Kidney (tissue), 14 donors: ENCODE measurements around the gene P4HB. TPM values are rescaled to one million over a fixed set of nuclear protein-coding genes. Genes with fewer than 3 reads are reported as not detected.

Experiments used
- DNase-seq, 5 donors: peaks; one replicate each; pipeline ENCODE4 v3.0.0-alpha.2; 2013 to 2020
- FAIRE-seq: peaks from 2 replicates; lab custom pipeline; 2012; peaks lifted over from hg19 to GRCh38; lab: Jason Lieb, UNC
- H3K27ac ChIP-seq, 2 donors: one replicate each; pipeline ENCODE4 v1.7.0; 2013; ENCODE audit warnings: low read depth in 2 of 2, low read length in 2 of 2, inconsistent platforms in 1 of 2
- H3K27me3 ChIP-seq: one replicate; pipeline ENCODE4 v1.7.1; 2013; ENCODE audit warnings: low read length, inconsistent platforms; ENCODE audit not compliant: control insufficient read depth, insufficient read depth
- H3K36me3 ChIP-seq, 3 donors: one replicate each; pipeline versions ENCODE4 v1.7.0 to v1.7.1; 2013; ENCODE audit warnings: low read length in 3 of 3, control low read depth in 1 of 3, inconsistent platforms in 1 of 3; ENCODE audit not compliant: insufficient read depth in 3 of 3, control insufficient read depth in 2 of 3
- H3K4me1 ChIP-seq, 3 donors: one replicate each; pipeline versions ENCODE4 v1.7.0 to v1.7.1; 2013; ENCODE audit warnings: low read length in 3 of 3, inconsistent platforms in 1 of 3, low read depth in 1 of 3; ENCODE audit not compliant: control insufficient read depth in 2 of 3, insufficient read depth in 2 of 3
- H3K4me3 ChIP-seq, 3 donors: one replicate each; pipeline versions ENCODE4 v1.7.0 to v1.8.1; 2013; ENCODE audit warnings: low read length in 3 of 3, control low read depth in 1 of 3, inconsistent platforms in 1 of 3
- H3K9ac ChIP-seq, 3 donors: one replicate each; pipeline versions ENCODE4 v1.7.0 to v1.7.1; 2013; ENCODE audit warnings: low read length in 3 of 3, control low read depth in 1 of 3, inconsistent platforms in 1 of 3
- H3K9me3 ChIP-seq, 3 donors: one replicate each; pipeline versions ENCODE4 v1.7.0 to v1.7.1; 2013; ENCODE audit warnings: low read length in 3 of 3, control low read depth in 1 of 3, inconsistent platforms in 1 of 3; ENCODE audit not compliant: control insufficient read depth in 2 of 3, insufficient read depth in 1 of 3
- CTCF ChIP-seq: IDR thresholded peaks from 3 replicates; pipeline ENCODE4 v1.5.1; 2012; ENCODE audit warnings: mild to moderate bottlenecking, moderate library complexity, borderline replicate concordance; ENCODE audit not compliant: insufficient read depth; ENCODE audit errors: extremely low read depth
- intact Hi-C: fragments of 100-400 bp; cut with DNase I; formaldehyde crosslinking; loops from one replicate; pipeline ENCODE4 v1.11.1; 2022
- polyA plus RNA-seq: library from polyadenylated mRNA; stranded (reverse); fragments of 350-450 nt; fragmentation: Illumina TruSeq; extraction: RNeasy Lipid Tissue Mini Kit (QIAGEN cat#74804); gene quantifications from one replicate; pipeline ENCODE4 v1.2.3, GENCODE V29; 2014; ENCODE audit warnings: low read depth, low replicate concordance; ENCODE audit not compliant: insufficient read depth
- total RNA-seq: library from RNA; stranded (reverse); fragmentation: NEBNext Ultra II Directional; extraction: Animal tissue kit (Norgen Biotek cat#: 25700); gene quantifications from one replicate; pipeline ENCODE4 v1.2.1, GENCODE V29; 2021
- donor health status: control.
- donor health status: control.
- donor health status: control.
- donor health status: control.
- donor health status: control.
- donor health status: DM: yes; HTN: yes; CAD: no.
- donor health status: Normal renal cell carcinoma (clear cell type).

The P4HB gene
- total and polyA plus RNA-seq, 2 donors from 2014 or later, result 411 to 482 TPM

GRCh38 chr17:81888988-81889595 lies 28.8 kb upstream of the P4HB start:
- Histone ChIP-seq H3K4me3 (no peak overlapping the region), H3K9ac (no peak overlapping the region), H3K27me3 (no peaks in the 10 kb centered on the region), H3K9me3 (no peaks in the 10 kb centered on the region), H3K27ac (no peak overlapping the region), H3K4me1 (peaks cover 0 to 9% (median 5%) of the 10 kb centered on the region in 3 donors), H3K36me3 (peaks cover 0 to 27% (median 24%) of the 10 kb centered on the region in 3 donors)
- intact Hi-C loops, result no loop called here
- no peak for TF ChIP-seq CTCF
- FAIRE-seq (no peak), DNase-seq (no peak)

- no peak for FAIRE-seq
- no peak for DNase-seq
- intact Hi-C loops, result no loop called here
- Histone ChIP-seq H3K36me3 (peaks cover 0 to 27% (median 24%) of the 10 kb centered on the region in 3 donors), H3K9ac (no peak overlapping the region), H3K4me3 (no peak overlapping the region), H3K27ac (no peak overlapping the region), H3K27me3 (no peaks in the 10 kb centered on the region), H3K9me3 (no peaks in the 10 kb centered on the region), H3K4me1 (peaks cover 0 to 9% (median 5%) of the 10 kb centered on the region in 3 donors)
- TF ChIP-seq CTCF, result no peak
Observed at GRCh38 chr17:81888105-81888987, 28.0 kb upstream of the P4HB start.

- peak in 1 of 5 donors; percentile 86 for DNase-seq
- FAIRE-seq, result no peak
Observed at GRCh38 chr17:81885869-81886548, 25.7 kb upstream of the P4HB start.

More at GRCh38 chr17:81885869-81886548, 25.7 kb upstream of the P4HB start:
- Histone ChIP-seq H3K27ac (peak overlapping the region in 1 of 2 donors; percentile 63), H3K9ac (no peak overlapping the region), H3K27me3 (no peaks in the 10 kb centered on the region), H3K36me3 (peaks cover 0 to 27% (median 24%) of the 10 kb centered on the region in 3 donors), H3K4me1 (peaks cover 0 to 9% (median 5%) of the 10 kb centered on the region in 3 donors), H3K4me3 (no peak overlapping the region), H3K9me3 (no peaks in the 10 kb centered on the region)
- no peak for TF ChIP-seq CTCF
- intact Hi-C loops, result no loop called here
